HEK293 (cell line): ENCODE data around the gene CD274.

Source experiments
- CTCF ChIA-PET: fragments of 350-600 bp; formaldehyde crosslinking; extraction: SDS; loops from one replicate; lab custom pipeline; 2021; ENCODE audit warnings: antibody characterized with exemption; lab: Yijun Ruan, JAX
- POLR2A ChIA-PET: fragments of 300-600 bp; formaldehyde crosslinking; extraction: SDS; loops from one replicate; lab custom pipeline; 2020; ENCODE audit warnings: antibody characterized with exemption, inconsistent platforms; lab: Yijun Ruan, JAX
- H3K27ac ChIP-seq: fragments of 200-500 bp; sonication (Bioruptor generic); 2 replicates; pipeline ENCODE4 v1.5.1; 2014; ENCODE audit warnings: low read depth, low read length, control low read depth, inconsistent platforms; ENCODE audit errors: extremely low read depth
- H3K36me3 ChIP-seq, 2 experiments: fragments of 200-500 bp in 1 of 2; sonication (Bioruptor generic) in 1 of 2; 1 replicate in 1 of 2; 2 replicates in 1 of 2; pipeline ENCODE4 v1.5.1; 2014 to 2017; ENCODE audit warnings: inconsistent platforms in 2 of 2, low read length in 2 of 2; ENCODE audit not compliant: control insufficient read depth in 2 of 2, insufficient read depth in 1 of 2
- H3K4me1 ChIP-seq: fragments of 200-500 bp; sonication (Bioruptor generic); 2 replicates; pipeline ENCODE4 v1.5.1; 2014; ENCODE audit warnings: mild to moderate bottlenecking, low read length, inconsistent platforms; ENCODE audit not compliant: control insufficient read depth, insufficient read depth
- H3K4me3 ChIP-seq: 2 replicates; pipeline ENCODE4 v1.5.1; 2011; ENCODE audit warnings: low read depth, mild to moderate bottlenecking, control low read depth, low read length, moderate library complexity
- H3K9me3 ChIP-seq: fragments of 200-500 bp; sonication (Bioruptor generic); 2 replicates; pipeline ENCODE4 v1.5.1; 2014; ENCODE audit warnings: low read depth, low read length, inconsistent platforms; ENCODE audit not compliant: control insufficient read depth, insufficient read depth
- GFI1B ChIP-seq: fragments of 450-650 bp; formaldehyde crosslinking; IDR thresholded peaks from 2 replicates; pipeline ENCODE4 v1.5.1; 2016; ENCODE audit warnings: missing biosample characterization, missing genetic modification characterization
- HIC1 ChIP-seq: fragments of 450-650 bp; formaldehyde crosslinking; IDR thresholded peaks from 2 replicates; pipeline ENCODE4 v1.5.1; 2016; ENCODE audit warnings: missing biosample characterization, missing genetic modification characterization
- KLF17 ChIP-seq: fragments of 450-650 bp; formaldehyde crosslinking; IDR thresholded peaks from 2 replicates; pipeline ENCODE4 v1.5.1; 2016; ENCODE audit warnings: missing biosample characterization, missing genetic modification characterization
- KLF8 ChIP-seq: fragments of 450-650 bp; formaldehyde crosslinking; IDR thresholded peaks from 2 replicates; pipeline ENCODE4 v1.5.1; 2016; ENCODE audit warnings: missing biosample characterization, missing genetic modification characterization
- PRDM6 ChIP-seq: fragments of 450-650 bp; formaldehyde crosslinking; IDR thresholded peaks from 2 replicates; pipeline ENCODE4 v1.5.1; 2017; ENCODE audit warnings: missing biosample characterization, missing genetic modification characterization
- SALL2 ChIP-seq: fragments of 450-650 bp; formaldehyde crosslinking; IDR thresholded peaks from 2 replicates; pipeline ENCODE4 v1.5.0; 2017; ENCODE audit warnings: missing biosample characterization, mild to moderate bottlenecking, missing genetic modification characterization, borderline replicate concordance
- SP2 ChIP-seq: fragments of 450-650 bp; formaldehyde crosslinking; IDR thresholded peaks from 2 replicates; pipeline ENCODE4 v1.5.1; 2016; ENCODE audit warnings: missing biosample characterization, missing genetic modification characterization
- ZFP3 ChIP-seq: fragments of 450-650 bp; formaldehyde crosslinking; IDR thresholded peaks from 2 replicates; pipeline ENCODE4 v1.5.1; 2016; ENCODE audit warnings: low read depth, missing biosample characterization, missing genetic modification characterization
- ZFP69B ChIP-seq: fragments of 450-650 bp; formaldehyde crosslinking; IDR thresholded peaks from 2 replicates; pipeline ENCODE4 v1.5.1; 2016; ENCODE audit warnings: missing biosample characterization, missing genetic modification characterization
- ZNF146 ChIP-seq: fragments of 450-650 bp; formaldehyde crosslinking; IDR thresholded peaks from 2 replicates; pipeline ENCODE4 v1.5.1; 2016; ENCODE audit warnings: missing biosample characterization, missing genetic modification characterization
- ZNF175 ChIP-seq: fragments of 450-650 bp; formaldehyde crosslinking; IDR thresholded peaks from 2 replicates; pipeline ENCODE4 v1.5.1; 2016; ENCODE audit warnings: missing biosample characterization, missing genetic modification characterization
- ZNF214 ChIP-seq: fragments of 450-650 bp; formaldehyde crosslinking; IDR thresholded peaks from 2 replicates; pipeline ENCODE4 v1.5.1; 2017; ENCODE audit warnings: missing biosample characterization, mild to moderate bottlenecking, missing genetic modification characterization, borderline replicate concordance
- ZNF280C ChIP-seq: fragments of 450-650 bp; formaldehyde crosslinking; IDR thresholded peaks from 2 replicates; pipeline ENCODE4 v1.5.1; 2016; ENCODE audit warnings: missing biosample characterization, missing genetic modification characterization
- ZNF280D ChIP-seq: fragments of 450-650 bp; formaldehyde crosslinking; IDR thresholded peaks from 2 replicates; pipeline ENCODE4 v1.5.1; 2016; ENCODE audit warnings: missing biosample characterization, missing genetic modification characterization
- ZNF48 ChIP-seq: fragments of 450-650 bp; formaldehyde crosslinking; IDR thresholded peaks from 2 replicates; pipeline ENCODE4 v1.5.1; 2016; ENCODE audit warnings: missing biosample characterization, missing genetic modification characterization
- ZNF549 ChIP-seq: fragments of 450-650 bp; IDR thresholded peaks from 2 replicates; pipeline ENCODE4 v1.5.1; 2018; ENCODE audit warnings: missing biosample characterization, missing genetic modification characterization, mild to moderate bottlenecking, inconsistent platforms, moderate library complexity
- ZNF610 ChIP-seq: fragments of 450-650 bp; formaldehyde crosslinking; IDR thresholded peaks from 2 replicates; pipeline ENCODE4 v1.5.1; 2016; ENCODE audit warnings: missing biosample characterization, missing genetic modification characterization, borderline replicate concordance
- ZNF645 ChIP-seq: fragments of 450-650 bp; formaldehyde crosslinking; IDR thresholded peaks from 2 replicates; pipeline ENCODE4; 2016; ENCODE audit warnings: missing biosample characterization, missing genetic modification characterization
- ZNF704 ChIP-seq: fragments of 450-650 bp; formaldehyde crosslinking; IDR thresholded peaks from 2 replicates; pipeline ENCODE4 v1.5.1; 2016; ENCODE audit warnings: missing biosample characterization, missing genetic modification characterization

Gene CD274

GRCh38 chr9:5422276-5422675 is 28.1 kb upstream of the CD274 start:
- TF ChIP-seq SP2 (tag by site-specific recombination) = no peak
- TF ChIP-seq KLF8 (tag by site-specific recombination) = no peak
- no peak for TF ChIP-seq KLF17
- TF ChIP-seq ZNF704 (tag by site-specific recombination) = no peak
- no peak for TF ChIP-seq ZFP69B
- no peak for TF ChIP-seq PRDM6 (tag by site-specific recombination)
- TF ChIP-seq ZNF146 (tag by site-specific recombination) = no peak
- no peak for TF ChIP-seq ZFP3 (tag by site-specific recombination)
- TF ChIP-seq ZNF610 = no peak
- no peak for TF ChIP-seq HIC1 (tag by site-specific recombination)
- TF ChIP-seq ZNF214 = no peak
- no peak for TF ChIP-seq GFI1B (tag by site-specific recombination)
- no peak for TF ChIP-seq ZNF645 (tag by site-specific recombination)
- no peak for TF ChIP-seq ZNF280D (tag by site-specific recombination)
- no peak for TF ChIP-seq ZNF549 (tag by site-specific recombination)
- TF ChIP-seq SALL2 (tag by site-specific recombination) = no peak
- TF ChIP-seq ZNF280C (tag by site-specific recombination) = no peak
- no peak for TF ChIP-seq ZNF48
- TF ChIP-seq ZNF175 (tag by site-specific recombination) = no peak
- Histone ChIP-seq H3K9me3 (no peaks in the 10 kb centered on the region), H3K36me3 (peaks cover 0 to 9% of the 10 kb centered on the region in 2 experiments; a peak in 1 of 3 replicates), H3K4me1 (no peaks in the 10 kb centered on the region), H3K27ac (no peak overlapping the region), H3K4me3 (no peak overlapping the region)
- POLR2A ChIA-PET = no interaction called here
- CTCF ChIA-PET = interaction anchor here (1.4 to 4.7 kb wide), 2 partner anchors 235 to 237 kb away, joined by 4 to 46 read pairs; partner anchors contain the start of gene INSL6
